Ishikawa (cell line): Measurements from ENCODE around the gene DOCK2.

Experiments used
- CEBPB ChIP-seq: IDR thresholded peaks from 2 replicates; pipeline ENCODE4 v1.6.1; 2012
- CREB1 ChIP-seq: IDR thresholded peaks from 2 replicates; pipeline ENCODE4 v1.6.1; 2012; ENCODE audit warnings: low read depth
- EGR1 ChIP-seq: IDR thresholded peaks from 2 replicates; pipeline ENCODE4 v1.6.1; 2012
- EP300 ChIP-seq: IDR thresholded peaks from 2 replicates; pipeline ENCODE4 v1.6.1; 2012; ENCODE audit warnings: borderline replicate concordance
- FOXM1 ChIP-seq: IDR thresholded peaks from 2 replicates; pipeline ENCODE4 v1.6.1; 2012; ENCODE audit warnings: low read depth, borderline replicate concordance
- NFIC ChIP-seq: IDR thresholded peaks from 2 replicates; pipeline ENCODE4 v1.6.1; 2012
- RAD21 ChIP-seq: IDR thresholded peaks from 2 replicates; pipeline ENCODE4 v1.6.1; 2012; ENCODE audit warnings: low read depth
- TAF1 ChIP-seq: IDR thresholded peaks from 2 replicates; pipeline ENCODE4 v1.6.1; 2012; ENCODE audit warnings: low read depth, mild to moderate bottlenecking
- TCF12 ChIP-seq: IDR thresholded peaks from 2 replicates; pipeline ENCODE4 v1.6.1; 2012; ENCODE audit warnings: low read depth
- TEAD4 ChIP-seq: IDR thresholded peaks from 2 replicates; pipeline ENCODE4 v1.6.1; 2012
- YY1 ChIP-seq: IDR thresholded peaks from 2 replicates; pipeline ENCODE4 v1.6.1; 2012; ENCODE audit warnings: low read depth
- ZBTB7A ChIP-seq: IDR thresholded peaks from 2 replicates; pipeline ENCODE4 v1.6.1; 2012; ENCODE audit warnings: low read depth
- TF ChIP-seq, protein P1 (sequence below): IDR thresholded peaks from 2 replicates; pipeline ENCODE4 v1.6.1; 2012; ENCODE audit warnings: low read depth, mild to moderate bottlenecking
- TF ChIP-seq, protein P2 (sequence below): IDR thresholded peaks from 2 replicates; pipeline ENCODE4 v1.6.1; 2012

DNA sequence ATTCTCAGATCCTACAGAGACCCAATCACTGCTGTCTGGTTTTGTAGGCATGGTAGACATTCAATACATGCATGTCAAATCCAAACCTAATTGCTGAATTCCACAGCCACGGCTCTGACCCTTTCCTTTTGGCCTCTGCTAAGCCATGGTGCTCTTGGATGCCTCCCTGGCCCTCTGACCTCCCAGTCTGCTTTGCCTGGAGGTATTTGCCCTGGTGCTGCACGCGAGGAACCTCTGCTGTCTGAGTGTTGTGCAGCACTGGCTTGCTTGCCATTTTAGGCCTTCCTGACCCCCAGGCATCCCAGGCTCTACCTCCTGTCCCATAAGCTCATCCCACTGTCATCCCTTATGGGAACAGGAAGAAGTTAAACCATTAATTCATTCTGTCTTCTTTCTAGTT is 60.9 kb downstream of the DOCK2 start:
- TF ChIP-seq TCF12 (no peak), RAD21 (no peak), FOXM1 (no peak), TEAD4 (no peak), TAF1 (no peak), CEBPB (no peak), EGR1 (no peak), NFIC (no peak), EP300 (no peak), CREB1 (no peak), YY1 (no peak), ZBTB7A (no peak)
- TF ChIP-seq, protein P1, sequence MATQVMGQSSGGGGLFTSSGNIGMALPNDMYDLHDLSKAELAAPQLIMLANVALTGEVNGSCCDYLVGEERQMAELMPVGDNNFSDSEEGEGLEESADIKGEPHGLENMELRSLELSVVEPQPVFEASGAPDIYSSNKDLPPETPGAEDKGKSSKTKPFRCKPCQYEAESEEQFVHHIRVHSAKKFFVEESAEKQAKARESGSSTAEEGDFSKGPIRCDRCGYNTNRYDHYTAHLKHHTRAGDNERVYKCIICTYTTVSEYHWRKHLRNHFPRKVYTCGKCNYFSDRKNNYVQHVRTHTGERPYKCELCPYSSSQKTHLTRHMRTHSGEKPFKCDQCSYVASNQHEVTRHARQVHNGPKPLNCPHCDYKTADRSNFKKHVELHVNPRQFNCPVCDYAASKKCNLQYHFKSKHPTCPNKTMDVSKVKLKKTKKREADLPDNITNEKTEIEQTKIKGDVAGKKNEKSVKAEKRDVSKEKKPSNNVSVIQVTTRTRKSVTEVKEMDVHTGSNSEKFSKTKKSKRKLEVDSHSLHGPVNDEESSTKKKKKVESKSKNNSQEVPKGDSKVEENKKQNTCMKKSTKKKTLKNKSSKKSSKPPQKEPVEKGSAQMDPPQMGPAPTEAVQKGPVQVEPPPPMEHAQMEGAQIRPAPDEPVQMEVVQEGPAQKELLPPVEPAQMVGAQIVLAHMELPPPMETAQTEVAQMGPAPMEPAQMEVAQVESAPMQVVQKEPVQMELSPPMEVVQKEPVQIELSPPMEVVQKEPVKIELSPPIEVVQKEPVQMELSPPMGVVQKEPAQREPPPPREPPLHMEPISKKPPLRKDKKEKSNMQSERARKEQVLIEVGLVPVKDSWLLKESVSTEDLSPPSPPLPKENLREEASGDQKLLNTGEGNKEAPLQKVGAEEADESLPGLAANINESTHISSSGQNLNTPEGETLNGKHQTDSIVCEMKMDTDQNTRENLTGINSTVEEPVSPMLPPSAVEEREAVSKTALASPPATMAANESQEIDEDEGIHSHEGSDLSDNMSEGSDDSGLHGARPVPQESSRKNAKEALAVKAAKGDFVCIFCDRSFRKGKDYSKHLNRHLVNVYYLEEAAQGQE, result no peak
- TF ChIP-seq, protein P2, sequence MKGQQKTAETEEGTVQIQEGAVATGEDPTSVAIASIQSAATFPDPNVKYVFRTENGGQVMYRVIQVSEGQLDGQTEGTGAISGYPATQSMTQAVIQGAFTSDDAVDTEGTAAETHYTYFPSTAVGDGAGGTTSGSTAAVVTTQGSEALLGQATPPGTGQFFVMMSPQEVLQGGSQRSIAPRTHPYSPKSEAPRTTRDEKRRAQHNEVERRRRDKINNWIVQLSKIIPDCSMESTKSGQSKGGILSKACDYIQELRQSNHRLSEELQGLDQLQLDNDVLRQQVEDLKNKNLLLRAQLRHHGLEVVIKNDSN, result no peak
